GM18498 (cell line): ENCODE data around the gene THOC5.
A peak's percentile ranks its signal among the peaks of the same experiment; 100 is the strongest.

ENCODE experiments used
- ATAC-seq: cut with Tn5 transposase; IDR thresholded peaks from one replicate; pipeline ENCODE4 v1.9.1; 2021; ENCODE audit warnings: mild to moderate bottlenecking, moderate library complexity; ENCODE audit not compliant: unreplicated experiment

The THOC5 gene

GRCh38 chr22:29478326-29479276, 75.0 kb downstream of the THOC5 start:
- ATAC-seq, result no peak

GRCh38 chr22:29477723-29478318, 75.7 kb downstream of the THOC5 start:
- ATAC-seq, result no peak

- no peak for ATAC-seq
Observed at GRCh38 chr22:29476116-29476515, 77.4 kb downstream of the THOC5 start.

GRCh38 chr22:29475550-29475949, 78.0 kb downstream of the THOC5 start:
- ATAC-seq, result no peak

GRCh38 chr22:29473001-29473400, 80.6 kb downstream of the THOC5 start:
- ATAC-seq, result no peak

GRCh38 chr22:29470159-29470855, 83.2 kb downstream of the THOC5 start:
- no peak for ATAC-seq

- no peak for ATAC-seq
Observed at GRCh38 chr22:29469755-29470154, 83.8 kb downstream of the THOC5 start.

- no peak for ATAC-seq
Observed at GRCh38 chr22:29464581-29464980, 89.0 kb downstream of the THOC5 start.

- no peak for ATAC-seq
Observed at GRCh38 chr22:29463629-29464028, 89.9 kb downstream of the THOC5 start.

GRCh38 chr22:29461263-29461662, 92.3 kb downstream of the THOC5 start:
- no peak for ATAC-seq

GRCh38 chr22:29459773-29460172, 93.8 kb downstream of the THOC5 start:
- ATAC-seq, result no peak

GRCh38 chr22:29458551-29458950, 95.0 kb downstream of the THOC5 start:
- ATAC-seq, result no peak

GRCh38 chr22:29457730-29458129, 95.8 kb downstream of the THOC5 start:
- ATAC-seq, result peak; percentile 47

- no peak for ATAC-seq
Observed at GRCh38 chr22:29456211-29456671, 97.3 kb downstream of the THOC5 start.
